ENCODE measurements around the gene SARM1. TPM values are rescaled to one million over a fixed set of nuclear protein-coding genes. Genes with fewer than 3 reads are reported as not detected.

The SARM1 gene
- total RNA-seq, 1 donor from 2014 or later = 2.2 TPM

GRCh38 chr17:28368915-28369683 is 2.4 kb upstream of the SARM1 start:
- DNase-seq (ENCODE audit: low read depth, low spot score) = no peak

DNA sequence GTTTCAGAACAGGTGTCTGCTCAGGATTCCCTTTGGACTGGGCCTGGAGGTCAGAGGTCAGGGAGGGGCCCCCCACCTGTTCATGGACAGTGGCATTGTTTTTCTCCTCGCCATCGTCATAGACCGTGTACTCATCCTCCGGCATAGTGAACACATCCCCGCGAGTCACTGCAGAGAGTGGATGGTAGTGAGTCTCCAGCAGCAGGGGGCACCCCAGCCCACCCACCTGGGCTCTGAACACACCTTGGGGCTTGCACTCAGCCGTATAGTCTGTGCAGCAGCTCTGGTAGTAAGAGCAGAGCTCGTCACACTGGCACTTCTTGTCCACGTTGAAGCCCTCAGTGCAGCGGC is 1.8 kb upstream of the SARM1 start:
- DNase-seq (ENCODE audit: low read depth, low spot score) = no peak

- DNase-seq (ENCODE audit: low read depth, low spot score) = no peak
These were observed 1.3 kb upstream of the SARM1 start, which contains the start of gene VTN for GRCh38 chr17:28370035-28370743. Gene VTN (minus strand): TSS chr17:28370307. CDS start chr17:28370203, 104 bp downstream.

- no peak for DNase-seq (ENCODE audit: low read depth, low spot score)
These were observed 770 bp upstream of the SARM1 start for GRCh38 chr17:28370744-28371103.

DNA sequence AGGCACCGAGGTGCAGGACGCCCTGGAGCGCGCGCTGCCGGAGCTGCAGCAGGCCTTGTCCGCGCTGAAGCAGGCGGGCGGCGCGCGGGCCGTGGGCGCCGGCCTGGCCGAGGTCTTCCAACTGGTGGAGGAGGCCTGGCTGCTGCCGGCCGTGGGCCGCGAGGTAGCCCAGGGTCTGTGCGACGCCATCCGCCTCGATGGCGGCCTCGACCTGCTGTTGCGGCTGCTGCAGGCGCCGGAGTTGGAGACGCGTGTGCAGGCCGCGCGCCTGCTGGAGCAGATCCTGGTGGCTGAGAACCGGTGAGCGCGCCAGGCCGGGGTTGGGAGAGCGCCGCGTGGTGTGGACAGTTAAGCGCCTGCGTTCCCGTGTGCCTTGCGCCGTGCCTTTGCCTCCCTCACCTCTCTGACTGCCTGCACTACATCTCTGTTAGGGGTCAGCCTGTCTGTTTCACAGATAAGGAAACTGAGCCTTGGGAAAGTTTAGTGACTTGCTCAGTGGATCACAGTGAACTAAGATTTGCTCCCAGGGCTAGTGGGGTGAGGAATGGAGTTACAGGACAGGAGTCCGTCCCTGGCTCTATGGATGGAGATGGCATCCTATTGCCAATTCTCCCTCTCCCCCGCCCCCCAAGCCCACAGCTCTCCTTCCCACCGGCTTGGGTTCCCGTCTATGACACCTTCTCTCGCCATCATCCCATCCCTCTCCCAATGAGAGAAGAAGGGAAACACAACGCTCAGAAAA is 880 bp downstream of the SARM1 start:
- no peak for DNase-seq (ENCODE audit: low read depth, low spot score)

GRCh38 chr17:28372945-28373274 is 1.4 kb downstream of the SARM1 start:
- DNase-seq (ENCODE audit: low read depth, low spot score) = no peak

DNA sequence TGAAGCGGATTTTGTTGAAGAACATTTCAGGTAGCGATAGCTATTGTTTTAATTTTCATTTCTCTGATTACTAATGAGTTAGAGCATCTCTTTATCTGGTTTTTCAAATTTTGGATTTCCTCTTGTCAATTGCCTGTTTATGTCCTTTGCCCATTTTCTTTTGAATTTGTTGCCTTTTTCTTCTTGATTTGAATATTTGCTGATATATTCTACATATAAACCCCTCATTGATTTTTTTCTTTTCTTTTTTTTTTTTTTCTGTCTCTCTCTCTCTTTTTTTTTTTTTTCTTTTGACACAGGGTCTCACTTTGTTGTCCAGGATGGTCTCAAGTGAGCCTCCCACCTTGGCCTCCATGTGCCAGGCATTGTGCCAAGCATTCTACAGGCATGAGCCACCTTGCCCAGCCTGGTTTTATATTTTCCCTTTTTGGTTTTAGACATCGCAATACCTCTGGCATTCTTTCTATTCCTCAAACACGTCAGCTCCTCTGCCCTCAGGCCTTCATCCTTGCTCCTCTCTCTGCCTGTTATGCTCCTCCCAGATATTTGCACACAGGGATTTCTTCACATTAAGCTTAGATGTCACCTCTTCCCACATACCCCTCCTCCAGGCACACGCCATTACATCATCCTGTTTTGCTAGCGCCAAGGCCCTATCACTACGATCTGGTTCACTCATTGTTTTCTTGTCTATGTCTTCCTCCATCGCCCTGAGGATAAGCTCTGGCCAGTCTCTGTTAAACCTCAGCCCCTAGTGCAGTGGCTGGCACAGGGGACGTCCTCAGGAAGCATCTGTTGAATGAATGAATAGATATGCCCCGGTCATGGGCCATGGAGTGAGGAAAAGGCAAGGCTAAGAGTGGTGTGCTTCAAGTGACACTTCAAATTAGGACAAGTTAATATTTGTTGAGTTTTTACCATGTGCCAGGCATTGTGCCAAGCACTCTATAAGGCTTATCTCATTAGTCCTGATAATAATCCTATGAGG is 8.6 kb downstream of the SARM1 start:
- peak; percentile 75 for DNase-seq (ENCODE audit: low read depth, low spot score)

DNA sequence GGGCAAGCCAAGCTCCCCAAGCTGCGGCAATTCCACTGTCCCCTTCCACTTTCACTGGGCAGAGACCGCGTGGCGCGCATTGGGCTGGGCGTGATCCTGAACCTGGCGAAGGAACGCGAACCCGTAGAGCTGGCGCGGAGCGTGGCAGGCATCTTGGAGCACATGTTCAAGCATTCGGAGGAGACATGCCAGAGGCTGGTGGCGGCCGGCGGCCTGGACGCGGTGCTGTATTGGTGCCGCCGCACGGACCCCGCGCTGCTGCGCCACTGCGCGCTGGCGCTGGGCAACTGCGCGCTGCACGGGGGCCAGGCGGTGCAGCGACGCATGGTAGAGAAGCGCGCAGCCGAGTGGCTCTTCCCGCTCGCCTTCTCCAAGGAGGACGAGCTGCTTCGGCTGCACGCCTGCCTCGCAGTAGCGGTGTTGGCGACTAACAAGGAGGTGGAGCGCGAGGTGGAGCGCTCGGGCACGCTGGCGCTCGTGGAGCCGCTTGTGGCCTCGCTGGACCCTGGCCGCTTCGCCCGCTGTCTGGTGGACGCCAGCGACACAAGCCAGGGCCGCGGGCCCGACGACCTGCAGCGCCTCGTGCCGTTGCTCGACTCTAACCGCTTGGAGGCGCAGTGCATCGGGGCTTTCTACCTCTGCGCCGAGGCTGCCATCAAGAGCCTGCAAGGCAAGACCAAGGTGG is 9.8 kb downstream of the SARM1 start:
- DNase-seq (ENCODE audit: low read depth, low spot score) = no peak

GRCh38 chr17:28384281-28385036 is 13.0 kb downstream of the SARM1 start:
- no peak for DNase-seq (ENCODE audit: low read depth, low spot score)

- no peak for DNase-seq (ENCODE audit: low read depth, low spot score)
These were observed 13.5 kb downstream of the SARM1 start for GRCh38 chr17:28385037-28385400.

GRCh38 chr17:28385406-28385805 is 13.9 kb downstream of the SARM1 start:
- no peak for DNase-seq (ENCODE audit: low read depth, low spot score)

GRCh38 chr17:28386391-28386790 is 14.9 kb downstream of the SARM1 start:
- no peak for DNase-seq (ENCODE audit: low read depth, low spot score)

DNA sequence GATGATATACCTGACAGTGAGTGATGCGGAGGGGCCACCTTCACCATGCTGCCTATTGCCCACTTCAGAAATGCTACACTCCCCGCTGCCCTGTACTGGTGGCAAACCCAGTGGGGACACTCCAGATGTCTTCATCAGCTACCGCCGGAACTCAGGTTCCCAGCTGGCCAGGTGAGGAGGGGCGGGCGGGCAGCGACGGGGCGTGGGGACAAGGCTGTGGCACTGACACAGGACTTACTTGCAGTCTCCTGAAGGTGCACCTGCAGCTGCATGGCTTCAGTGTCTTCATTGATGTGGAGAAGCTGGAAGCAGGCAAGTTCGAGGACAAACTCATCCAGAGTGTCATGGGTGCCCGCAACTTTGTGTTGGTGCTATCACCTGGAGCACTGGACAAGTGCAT is 16.6 kb downstream of the SARM1 start:
- no peak for DNase-seq (ENCODE audit: low read depth, low spot score)

DNA sequence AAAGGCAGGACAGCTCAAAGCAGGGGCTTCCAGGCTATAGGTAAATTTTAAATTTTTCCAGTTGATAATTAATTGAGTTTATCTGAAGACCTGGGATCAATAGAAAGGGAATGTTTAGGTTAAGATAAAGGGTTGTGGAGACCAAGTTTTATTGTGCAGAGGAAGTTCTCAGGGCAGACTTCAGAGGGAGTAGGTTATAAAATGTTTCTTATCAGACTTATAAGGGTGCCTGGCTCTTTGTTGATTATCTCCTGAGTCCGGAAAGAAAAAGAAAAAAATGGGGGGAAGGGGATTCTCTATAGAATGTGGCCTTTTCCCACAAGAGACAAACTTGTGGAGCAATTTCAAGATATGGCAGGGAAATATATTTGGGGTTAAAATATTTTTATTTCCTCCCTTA is 18.6 kb downstream of the SARM1 start:
- no peak for DNase-seq (ENCODE audit: low read depth, low spot score)

GRCh38 chr17:28390563-28390962 is 19.1 kb downstream of the SARM1 start:
- DNase-seq (ENCODE audit: low read depth, low spot score) = no peak

DNA sequence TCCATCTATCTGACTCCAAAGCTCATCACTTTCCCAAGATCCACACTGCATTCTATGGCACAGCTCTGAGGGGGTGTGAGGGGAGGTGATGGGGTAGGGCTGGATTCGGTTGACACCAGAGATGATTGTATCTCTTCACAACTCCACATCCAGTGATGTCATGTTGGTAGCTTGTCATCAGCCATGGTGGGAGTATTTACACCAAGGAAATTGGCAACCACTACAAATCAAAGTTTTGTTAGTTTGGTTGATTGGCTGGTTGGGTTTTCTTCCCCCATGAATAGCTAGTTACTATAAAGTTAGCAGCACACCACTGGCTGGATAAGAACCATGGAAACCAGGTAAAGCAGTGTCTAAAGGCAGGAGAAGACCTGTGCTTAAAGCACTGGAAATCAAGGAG is 19.5 kb downstream of the SARM1 start:
- no peak for DNase-seq (ENCODE audit: low read depth, low spot score)

DNA sequence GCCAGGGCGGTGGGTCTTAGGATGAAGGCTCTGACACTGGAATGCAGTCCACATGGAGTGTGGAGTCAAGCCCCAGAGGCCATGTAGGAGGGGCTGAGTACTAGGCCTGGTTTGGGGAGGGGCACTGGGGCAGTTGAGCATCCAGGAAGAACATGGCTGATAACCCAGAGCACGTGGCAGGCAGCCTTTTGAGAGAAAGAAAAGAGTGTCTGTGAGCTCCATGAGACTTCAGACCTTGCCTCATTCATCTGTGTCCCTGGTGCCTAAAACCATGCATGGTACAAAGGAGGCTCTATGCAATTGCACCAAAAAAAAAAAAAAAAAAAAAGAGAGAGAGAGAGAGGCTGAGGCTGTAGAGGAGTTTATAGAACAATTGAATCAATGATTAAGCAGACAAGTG is 19.9 kb downstream of the SARM1 start:
- DNase-seq (ENCODE audit: low read depth, low spot score) = no peak

- DNase-seq (ENCODE audit: low read depth, low spot score) = no peak
These were observed 21.0 kb downstream of the SARM1 start for GRCh38 chr17:28392491-28392890.

- peak; percentile 66 for DNase-seq (ENCODE audit: low read depth, low spot score)
These were observed 23.0 kb downstream of the SARM1 start for GRCh38 chr17:28394337-28395116.

Data from pulmonary artery endothelial cell (primary cell).